GM23338 (cell line): ENCODE results near the gene STX17. TPM values are rescaled to one million over a fixed set of nuclear protein-coding genes. Genes with fewer than 3 reads are reported as not detected.

Source experiments
- ATAC-seq: fragments of 200-7000 bp; cut with Tn5 transposase; 3 replicates; pipeline ENCODE4 v1.9.1; 2020
- DNase-seq: peaks from one replicate; pipeline ENCODE4 v3.0.0-alpha.2; 2015; ENCODE audit warnings: low spot score
- H2AFZ ChIP-seq: fragments of 200-600 bp; sonication (generic); 2 replicates; pipeline ENCODE4 v1.8.0; 2016; ENCODE audit warnings: antibody characterized with exemption, mild to moderate bottlenecking, moderate library complexity
- H3F3A ChIP-seq: fragments of 200-600 bp; sonication (generic); replicated peaks from 2 replicates; pipeline ENCODE4 v1.8.0; 2017; ENCODE audit warnings: antibody characterized with exemption, mixed run types, low read depth
- H3K27ac ChIP-seq: fragments of 200-600 bp; sonication (generic); 2 replicates; pipeline ENCODE4 v1.6.1; 2016; ENCODE audit warnings: low read depth
- H3K27me3 ChIP-seq: fragments of 200-600 bp; sonication (generic); 2 replicates; pipeline ENCODE4 v1.8.0; 2016; ENCODE audit warnings: mild to moderate bottlenecking, mixed run types, moderate library complexity; ENCODE audit not compliant: insufficient read depth
- H3K36me3 ChIP-seq: fragments of 200-600 bp; sonication (generic); 2 replicates; pipeline ENCODE4 v1.8.0; 2016; ENCODE audit warnings: mild to moderate bottlenecking; ENCODE audit not compliant: insufficient read depth
- H3K4me1 ChIP-seq: fragments of 200-600 bp; sonication (generic); 2 replicates; pipeline ENCODE4 v1.8.0; 2016; ENCODE audit warnings: mild to moderate bottlenecking, moderate library complexity; ENCODE audit not compliant: insufficient read depth
- H3K4me2 ChIP-seq: fragments of 200-600 bp; sonication (generic); 2 replicates; pipeline ENCODE4 v1.7.1; 2017; ENCODE audit warnings: mixed run types
- H3K4me3 ChIP-seq: fragments of 200-600 bp; sonication (generic); 2 replicates; pipeline ENCODE4 v1.6.1; 2016; ENCODE audit warnings: mixed run types
- H3K79me2 ChIP-seq: fragments of 200-600 bp; sonication (generic); replicated peaks from 2 replicates; pipeline ENCODE4 v1.8.0; 2017; ENCODE audit warnings: mild to moderate bottlenecking; ENCODE audit not compliant: insufficient read depth
- H3K9me2 ChIP-seq: fragments of 200-600 bp; sonication (generic); 2 replicates; pipeline ENCODE4 v1.8.0; 2017; ENCODE audit not compliant: insufficient read depth
- H4K20me1 ChIP-seq: fragments of 200-600 bp; sonication (generic); replicated peaks from 2 replicates; pipeline ENCODE4 v1.8.0; 2017; ENCODE audit warnings: mild to moderate bottlenecking; ENCODE audit not compliant: insufficient read depth
- H3K27ac Mint-ChIP-seq: 2 replicates; pipeline ENCODE4 v1.8.0; 2020; ENCODE audit warnings: inconsistent platforms, mild to moderate bottlenecking, moderate library complexity, mixed read lengths
- H3K27me3 Mint-ChIP-seq: 3 replicates; pipeline ENCODE4 v1.8.0; 2022; ENCODE audit warnings: low read depth, mild to moderate bottlenecking, moderate library complexity, mixed read lengths, inconsistent platforms; ENCODE audit not compliant: insufficient read depth, poor library complexity
- H3K36me3 Mint-ChIP-seq: 3 replicates; pipeline ENCODE4 v1.8.0; 2021; ENCODE audit warnings: low read depth, mild to moderate bottlenecking, inconsistent platforms, moderate library complexity, mixed read lengths
- H3K4me1 Mint-ChIP-seq: 3 replicates; pipeline ENCODE4 v1.8.0; 2020; ENCODE audit warnings: mild to moderate bottlenecking, inconsistent platforms, mixed read lengths
- H3K4me3 Mint-ChIP-seq: 3 replicates; pipeline ENCODE4 v1.8.0; 2021; ENCODE audit warnings: moderate library complexity, mild to moderate bottlenecking, inconsistent platforms, mixed read lengths
- H3K9me3 Mint-ChIP-seq: 3 replicates; pipeline ENCODE4 v1.8.0; 2020; ENCODE audit warnings: moderate library complexity, mild to moderate bottlenecking, inconsistent platforms, mixed read lengths
- CREB1 ChIP-seq: fragments of 250-450 bp; sonication (Bioruptor Pico); IDR thresholded peaks from 2 replicates; pipeline ENCODE4 v1.5.0; 2020; ENCODE audit warnings: low read depth, mild to moderate bottlenecking, moderate library complexity
- CTCF ChIP-seq, 2 experiments: fragments of 200-600 bp in 1 of 2; sonication (generic) in 1 of 2; conservative IDR thresholded peaks; 2 replicates each; pipeline versions ENCODE4 v1.5.1 to v1.6.1; 2016 to 2017; ENCODE audit warnings: antibody characterized with exemption in 2 of 2, low read depth in 2 of 2, mild to moderate bottlenecking in 2 of 2, moderate library complexity in 1 of 2
- EZH2 ChIP-seq: fragments of 200-600 bp; sonication (generic); IDR thresholded peaks from one replicate; pipeline ENCODE4 v1.8.0; 2017; ENCODE audit warnings: antibody characterized with exemption, mild to moderate bottlenecking, low read depth; ENCODE audit not compliant: unreplicated experiment
- JUNB ChIP-seq: IDR thresholded peaks from one replicate; pipeline ENCODE4 v1.6.1; 2016; ENCODE audit warnings: antibody characterized with exemption; ENCODE audit not compliant: unreplicated experiment
- POLR2AphosphoS5 ChIP-seq: IDR thresholded peaks from 2 replicates; pipeline ENCODE4 v1.6.1; 2016; ENCODE audit warnings: antibody characterized with exemption, low read depth
- ZNF114 ChIP-seq: fragments of 250-450 bp; sonication (Bioruptor Pico); IDR thresholded peaks from 2 replicates; pipeline ENCODE4 v1.5.0; 2020; ENCODE audit warnings: mild to moderate bottlenecking, moderate library complexity
- ZNF331 ChIP-seq: fragments of 250-450 bp; sonication (Bioruptor Pico); IDR thresholded peaks from 2 replicates; pipeline ENCODE4 v1.5.0; 2020; ENCODE audit warnings: low read depth, mild to moderate bottlenecking, moderate library complexity
- ZNF462 ChIP-seq: fragments of 250-450 bp; sonication (Bioruptor Pico); IDR thresholded peaks from 2 replicates; pipeline ENCODE4 v1.5.0; 2020; ENCODE audit warnings: mild to moderate bottlenecking, moderate library complexity
- polyA plus RNA-seq: library from polyadenylated mRNA; unstranded; fragments of >200 nt; fragmentation: Nextera tagmentation; extraction: Ambion mirVana; gene quantifications from 2 replicates; pipeline ENCODE4 v1.2.1, GENCODE V29; 2016
- total RNA-seq: library from RNA; depleted of rRNA; stranded (reverse); fragments of >200 nt; shearing (Covaris generic); gene quantifications from 2 replicates; pipeline ENCODE4 v1.2.3, GENCODE V29; 2014

Gene STX17
- total and polyA plus RNA-seq, 2 experiments from 2014 or later: 12.9 to 24.2 TPM

GRCh38 chr9:99966001-99966400 is 59.5 kb downstream of the STX17 start (continued):
- TF ChIP-seq JUNB (no peak), EZH2 (no peak), ZNF331 (CRISPR knock-in tag) (no peak), ZNF114 (CRISPR knock-in tag) (no peak)

- Histone ChIP-seq H3K36me3 (no peaks in the 10 kb centered on the region), H3K4me1 (peaks cover 3% of the 10 kb centered on the region; the same call in 1 of the 2 replicates), H3K4me2 (no peak overlapping the region), H3F3A (no peaks in the 10 kb centered on the region), H3K9me2 (no peaks in the 10 kb centered on the region), H3K4me3 (no peak overlapping the region), H3K27me3 (no peaks in the 10 kb centered on the region), H2AFZ (no peak overlapping the region), H4K20me1 (no peaks in the 10 kb centered on the region), H3K27ac (no peak overlapping the region), H3K79me2 (no peaks in the 10 kb centered on the region)
- H3K4me3 Mint-ChIP-seq: no peak overlapping the region
- H3K27ac Mint-ChIP-seq: no peak overlapping the region; the same call in 1 of the 2 replicates
- H3K27me3 Mint-ChIP-seq: no peaks in the 10 kb centered on the region
- H3K4me1 Mint-ChIP-seq: peaks cover 27% of the 10 kb centered on the region
- no peaks in the 10 kb centered on the region for H3K36me3 Mint-ChIP-seq
- ATAC-seq (peak; percentile 95), DNase-seq (peak; percentile 76)
- TF ChIP-seq EZH2: no peak
- 0 out of 2 replicates have a peak, but pooled peaks have one; percentile 37 for TF ChIP-seq CREB1 (CRISPR knock-in tag)
- no peak for TF ChIP-seq ZNF114 (CRISPR knock-in tag)
- TF ChIP-seq CTCF (conservative IDR thresholded peaks at IDR 0.05; ENCODE audit: low read depth in 2 of 2): no peak
- no peak for TF ChIP-seq ZNF331 (CRISPR knock-in tag)
- H3K9me3 Mint-ChIP-seq: no peaks in the 10 kb centered on the region
These were observed 60.3 kb downstream of the STX17 start for GRCh38 chr9:99966716-99967115.

GRCh38 chr9:99967457-99967856 is 61.0 kb downstream of the STX17 start:
- Mint-ChIP-seq H3K36me3 (no peaks in the 10 kb centered on the region), H3K4me1 (peaks cover 27% of the 10 kb centered on the region), H3K27me3 (no peaks in the 10 kb centered on the region), H3K4me3 (no peak overlapping the region; the same call in 2 of the 3 replicates), H3K9me3 (no peaks in the 10 kb centered on the region), H3K27ac (peak overlapping the region; percentile 59; the same call in 1 of the 2 replicates)
- H3K9me2 ChIP-seq: no peaks in the 10 kb centered on the region
- no peaks in the 10 kb centered on the region for H3K79me2 ChIP-seq
- H3F3A ChIP-seq: no peaks in the 10 kb centered on the region
- H3K36me3 ChIP-seq: no peaks in the 10 kb centered on the region
- no peak overlapping the region for H3K4me2 ChIP-seq
- H3K27ac ChIP-seq: no peak overlapping the region
- H2AFZ ChIP-seq: no peak overlapping the region
- peaks cover 3% of the 10 kb centered on the region; the same call in 1 of the 2 replicates for H3K4me1 ChIP-seq
- no peak overlapping the region for H3K4me3 ChIP-seq
- ATAC-seq (peak; percentile 81), DNase-seq (peak; percentile 32)
- TF ChIP-seq POLR2AphosphoS5: no peak
- TF ChIP-seq ZNF462 (CRISPR knock-in tag): 0 out of 2 replicates have a peak, but pooled peaks have one; percentile 39
- H3K27me3 ChIP-seq: no peaks in the 10 kb centered on the region
- no peaks in the 10 kb centered on the region for H4K20me1 ChIP-seq
